HG03354 (cell line): ENCODE data around the gene RCL1.
"Not testable (repeated sequence)": the region's sequence is repeated elsewhere in the genome, so short reads cannot be mapped to it uniquely, and the experiment has no call there.

Experiments
- ATAC-seq: cut with Tn5 transposase; IDR thresholded peaks from one replicate; pipeline ENCODE4 v1.9.1; 2021; ENCODE audit warnings: mild to moderate bottlenecking; ENCODE audit not compliant: unreplicated experiment, poor library complexity, severe bottlenecking

Gene RCL1

GRCh38 chr9:4864698-4865097 lies 72.0 kb downstream of the RCL1 start:
- ATAC-seq = no peak

GRCh38 chr9:4865681-4866080 lies 72.9 kb downstream of the RCL1 start:
- ATAC-seq = no peak

GRCh38 chr9:4866239-4866969 lies 73.7 kb downstream of the RCL1 start:
- ATAC-seq = no peak

DNA sequence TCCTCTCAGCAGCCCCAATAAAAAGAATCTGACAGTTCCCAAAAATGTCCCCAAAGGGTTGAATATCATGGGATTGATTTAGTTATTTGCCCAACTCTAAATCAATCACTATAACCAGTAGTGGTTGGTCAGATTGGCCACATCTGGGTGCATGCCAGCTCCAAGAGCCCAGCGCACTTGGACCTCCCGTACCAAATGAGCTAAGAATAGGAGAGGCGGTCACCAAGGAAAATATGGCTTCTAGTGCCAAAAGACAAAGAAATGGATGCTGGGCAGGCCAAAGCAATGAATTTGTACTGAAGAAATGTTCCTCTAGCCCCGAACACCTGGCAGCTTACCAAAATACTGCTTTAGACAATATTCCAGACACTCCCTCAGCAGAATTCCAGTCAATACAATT lies 80.3 kb downstream of the RCL1 start:
- ATAC-seq = no peak

DNA sequence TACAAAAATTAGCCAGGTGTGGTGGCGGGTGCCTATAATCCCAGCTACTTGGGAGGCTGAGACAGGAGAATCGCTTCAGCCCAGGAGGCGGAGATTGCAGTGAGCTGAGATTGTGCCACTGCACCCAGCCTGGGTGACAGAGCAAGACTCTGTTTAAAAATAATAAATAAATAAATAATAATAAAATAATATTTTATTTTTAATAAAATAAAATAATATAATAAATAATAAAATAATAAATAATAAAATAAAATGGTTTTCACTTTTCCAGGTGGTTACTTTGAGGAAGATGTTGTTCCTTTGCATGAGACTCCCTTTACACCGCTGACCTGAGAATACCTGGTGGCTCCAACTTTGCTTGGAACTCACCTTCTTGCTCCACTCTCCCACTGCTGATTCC lies 82.8 kb downstream of the RCL1 start:
- no peak for ATAC-seq

GRCh38 chr9:4879115-4879558 lies 86.4 kb downstream of the RCL1 start:
- no peak for ATAC-seq

DNA sequence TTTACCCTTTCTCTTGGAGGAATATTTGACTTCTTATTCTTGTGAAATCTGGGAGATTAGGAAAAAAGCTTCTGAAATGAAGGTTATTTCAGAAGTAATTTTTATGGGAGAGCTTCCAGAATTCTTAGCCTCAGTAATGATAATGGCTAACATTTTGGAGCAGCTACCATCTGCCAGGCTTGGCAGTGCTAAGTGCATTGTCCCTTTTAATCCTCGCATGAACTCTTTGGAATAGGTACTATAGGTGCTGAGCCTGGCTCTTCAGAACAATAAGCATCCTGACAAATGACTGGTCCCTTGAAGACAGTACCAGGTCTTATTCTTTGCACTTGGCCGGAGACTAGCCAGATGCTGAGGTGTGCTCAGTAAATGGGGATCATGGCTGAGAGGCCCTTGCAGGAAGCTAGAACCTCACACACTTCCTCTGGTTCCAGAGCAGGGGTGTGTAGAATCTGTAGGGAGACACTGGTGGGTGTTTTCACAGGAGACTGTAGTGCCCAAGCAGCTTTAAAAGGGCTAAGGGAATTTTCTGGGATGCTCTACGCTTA lies 90.7 kb downstream of the RCL1 start:
- ATAC-seq = no peak

- peak; percentile 99 for ATAC-seq
Observed at GRCh38 chr9:4886698-4887097, 94.0 kb downstream of the RCL1 start.

GRCh38 chr9:4887556-4887955 lies 94.8 kb downstream of the RCL1 start:
- no peak for ATAC-seq

DNA sequence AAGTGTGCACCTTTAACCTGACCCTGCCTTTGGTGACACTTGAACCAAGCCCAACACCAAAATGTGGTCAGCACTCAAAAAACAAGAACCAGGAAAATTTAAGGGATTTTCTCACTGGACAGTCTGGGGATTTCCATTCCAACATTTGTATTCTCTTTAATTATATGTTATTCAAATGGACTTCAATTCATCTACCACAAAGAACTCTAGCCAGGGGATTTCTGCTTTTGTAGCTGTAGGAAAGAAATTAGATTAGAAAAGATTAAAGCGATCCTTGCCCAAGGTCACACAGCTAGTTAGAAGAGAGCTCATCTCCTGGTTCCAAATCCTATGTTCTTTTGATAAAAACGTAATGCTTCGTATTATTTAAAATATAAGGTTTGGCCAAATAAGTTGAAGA lies 97.5 kb downstream of the RCL1 start:
- no peak for ATAC-seq

- ATAC-seq = no peak
Observed at GRCh38 chr9:4890929-4891328, 98.2 kb downstream of the RCL1 start.

- no peak for ATAC-seq
Observed at GRCh38 chr9:4891674-4892073, 98.9 kb downstream of the RCL1 start.

DNA sequence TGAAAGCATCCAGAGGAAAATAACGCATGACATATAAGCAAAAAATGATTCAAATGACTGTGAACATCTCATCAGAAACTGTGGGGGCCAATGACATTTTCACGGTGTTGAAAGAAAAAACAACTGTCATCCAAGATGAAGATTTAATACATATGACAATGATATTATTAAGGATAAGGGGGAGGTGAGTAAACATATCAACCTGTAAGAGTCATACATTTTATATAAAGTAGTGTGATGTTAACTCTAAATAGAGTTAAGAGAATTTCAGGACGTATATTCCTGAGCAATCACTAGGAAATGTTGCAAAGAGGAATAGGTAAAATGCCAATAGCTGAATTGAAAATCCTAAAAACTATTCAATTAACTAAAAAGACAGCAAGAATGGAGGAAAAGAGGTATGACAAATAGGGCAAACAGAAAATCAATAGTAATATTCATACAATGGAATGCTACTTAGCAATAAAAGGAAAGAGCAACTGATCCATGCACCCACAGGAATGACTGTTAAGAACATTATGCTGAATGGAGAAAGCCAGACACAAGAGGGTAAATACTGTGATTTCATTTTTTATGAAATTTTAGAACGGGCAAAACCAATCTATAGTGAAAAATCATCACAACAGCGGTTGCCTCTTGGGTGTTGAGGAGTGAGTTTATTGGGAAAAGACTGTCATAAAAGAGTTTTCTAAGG lies 99.9 kb downstream of the RCL1 start:
- ATAC-seq = no peak

- ATAC-seq = no peak
Observed at GRCh38 chr9:4894076-4894475, 101.3 kb downstream of the RCL1 start.

GRCh38 chr9:4899853-4900252 lies 107.1 kb downstream of the RCL1 start:
- ATAC-seq = not testable (repeated sequence)

DNA sequence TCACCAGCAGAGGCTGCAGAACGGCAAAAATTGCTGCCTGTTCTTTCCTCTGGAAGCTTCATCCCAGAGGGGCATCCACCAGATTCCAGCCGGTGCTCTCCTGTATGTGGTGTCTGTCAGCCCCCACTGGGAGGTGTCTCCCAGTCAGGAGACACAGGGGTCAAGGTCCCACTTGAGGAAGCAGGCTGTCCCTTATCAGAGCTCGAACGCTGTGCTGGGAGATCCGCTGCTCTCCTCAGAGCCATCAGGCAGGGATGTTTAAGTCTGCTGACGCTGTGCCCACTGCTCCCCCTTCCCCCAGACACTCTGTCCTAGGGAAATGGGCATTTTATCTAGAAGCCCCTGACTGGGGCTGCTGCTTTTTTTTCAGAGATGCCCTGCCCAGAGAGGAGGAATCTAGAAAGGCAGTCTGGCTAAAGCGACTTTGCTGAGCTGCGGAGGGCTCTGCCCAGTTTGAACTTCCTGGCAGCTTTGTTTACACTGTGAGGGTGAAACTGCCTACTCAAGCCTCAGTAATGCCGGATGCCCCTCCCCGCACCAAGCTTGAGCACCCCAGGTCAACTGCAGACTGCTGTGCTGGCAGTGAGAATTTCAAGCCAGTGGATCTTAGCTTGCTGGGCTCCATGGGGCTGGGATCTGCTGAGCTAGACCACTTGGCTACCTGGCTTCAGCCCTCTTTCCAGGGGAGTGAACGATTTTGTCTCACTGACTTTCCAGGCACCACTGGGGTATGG lies 108.8 kb downstream of the RCL1 start:
- ATAC-seq = peak; percentile 57

DNA sequence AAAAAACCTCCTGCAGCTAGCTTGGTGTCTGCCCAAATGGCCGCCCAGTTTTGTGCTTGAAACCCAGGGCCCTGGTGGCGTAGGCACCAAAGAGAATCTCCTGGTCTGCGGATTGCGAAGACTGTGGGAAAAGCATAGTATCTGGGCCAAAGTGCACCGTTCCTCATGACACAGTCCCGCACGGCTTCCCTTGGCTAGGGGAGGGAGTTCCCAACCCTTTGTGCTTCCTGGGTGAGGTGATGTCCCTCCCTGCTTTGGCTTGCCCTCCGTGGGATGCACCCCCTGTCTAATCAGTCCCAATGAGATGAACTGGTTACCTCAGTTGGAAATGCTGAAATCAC lies 109.4 kb downstream of the RCL1 start:
- ATAC-seq = no peak

DNA sequence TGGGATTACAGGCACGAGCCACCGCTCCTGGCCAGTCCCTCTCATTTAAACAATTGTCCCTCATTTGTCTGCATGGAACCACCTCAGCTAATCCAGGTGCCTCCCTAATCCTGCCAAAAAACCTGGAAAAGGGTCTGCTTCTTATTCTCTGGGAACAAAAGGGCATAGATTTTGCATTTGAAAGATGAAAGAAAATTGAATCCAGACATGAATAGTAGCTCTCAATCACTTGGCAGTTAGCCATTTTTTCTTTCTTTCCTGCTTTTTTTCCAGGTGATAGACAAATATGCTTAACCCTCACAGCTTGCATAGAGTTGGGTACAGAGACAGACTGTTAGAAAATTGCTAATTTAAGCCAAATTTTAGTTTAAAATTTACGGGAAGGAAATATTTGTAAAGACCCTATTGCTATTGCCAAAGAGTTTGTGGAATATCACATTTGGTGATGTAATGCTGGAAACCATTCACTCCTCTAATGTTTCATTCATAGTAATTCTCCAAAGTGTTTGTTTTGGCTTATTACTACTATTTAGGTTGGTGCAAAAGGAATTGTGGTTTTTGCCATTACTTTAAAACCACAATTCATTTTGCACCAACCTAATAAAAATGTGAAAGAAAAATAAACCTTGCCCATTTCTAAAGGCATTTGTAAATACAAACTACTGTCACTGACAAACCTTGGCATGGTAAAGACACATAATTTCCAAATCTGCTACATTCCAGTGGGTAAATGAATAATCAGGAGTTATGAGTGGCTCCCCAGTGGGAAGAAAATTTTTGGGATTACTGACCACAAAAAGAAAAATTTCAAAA lies 111.8 kb downstream of the RCL1 start:
- ATAC-seq = no peak

GRCh38 chr9:4905135-4905490 lies 112.4 kb downstream of the RCL1 start:
- no peak for ATAC-seq
